DND-41 (cell line): ENCODE data around the gene SOSTDC1.
"Not testable (repeated sequence)": the region's sequence is repeated elsewhere in the genome, so short reads cannot be mapped to it uniquely, and the experiment has no call there.

Experiments
- CTCF ChIP-seq: IDR thresholded peaks from 2 replicates; pipeline ENCODE4 v1.5.1; 2012; ENCODE audit warnings: borderline replicate concordance, low read length, moderate library complexity, mild to moderate bottlenecking; ENCODE audit not compliant: poor library complexity, severe bottlenecking; ENCODE audit errors: extremely low read depth
- EZH2 ChIP-seq: IDR thresholded peaks from 3 replicates; pipeline ENCODE4 v1.6.1; 2012; ENCODE audit warnings: borderline replicate concordance, low read depth, mild to moderate bottlenecking, moderate library complexity, low read length, inconsistent platforms; ENCODE audit not compliant: severe bottlenecking

- not testable (repeated sequence) for TF ChIP-seq CTCF, EZH2
Observed at GRCh38 chr7:16443871-16444270, 21.7 kb downstream of the SOSTDC1 start.
